Measurements from ENCODE around the gene PLA2G7.

DNA sequence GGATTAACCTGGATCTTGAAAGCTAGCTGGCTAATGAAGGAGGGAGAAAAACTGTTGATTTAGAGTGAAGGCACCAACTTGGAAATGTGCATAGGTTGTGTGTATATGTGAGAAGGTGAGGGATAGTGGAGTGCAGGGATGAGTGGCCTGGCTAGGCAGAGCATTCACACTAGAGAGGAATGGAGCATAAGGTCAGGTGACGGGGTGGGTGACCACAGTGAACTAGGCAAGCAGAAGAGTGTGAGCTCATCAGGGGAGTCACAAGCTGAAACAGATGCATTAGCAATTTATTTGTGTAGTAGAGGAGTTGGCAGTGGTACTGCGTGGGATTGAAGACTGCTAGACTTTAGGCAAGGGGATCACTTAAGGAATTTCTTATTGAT, 22.0 kb upstream of the PLA2G7 start:
- no peak for TF ChIP-seq POLR2A (IDR thresholded peaks at IDR 0.05)
- TF ChIP-seq, protein P1, sequence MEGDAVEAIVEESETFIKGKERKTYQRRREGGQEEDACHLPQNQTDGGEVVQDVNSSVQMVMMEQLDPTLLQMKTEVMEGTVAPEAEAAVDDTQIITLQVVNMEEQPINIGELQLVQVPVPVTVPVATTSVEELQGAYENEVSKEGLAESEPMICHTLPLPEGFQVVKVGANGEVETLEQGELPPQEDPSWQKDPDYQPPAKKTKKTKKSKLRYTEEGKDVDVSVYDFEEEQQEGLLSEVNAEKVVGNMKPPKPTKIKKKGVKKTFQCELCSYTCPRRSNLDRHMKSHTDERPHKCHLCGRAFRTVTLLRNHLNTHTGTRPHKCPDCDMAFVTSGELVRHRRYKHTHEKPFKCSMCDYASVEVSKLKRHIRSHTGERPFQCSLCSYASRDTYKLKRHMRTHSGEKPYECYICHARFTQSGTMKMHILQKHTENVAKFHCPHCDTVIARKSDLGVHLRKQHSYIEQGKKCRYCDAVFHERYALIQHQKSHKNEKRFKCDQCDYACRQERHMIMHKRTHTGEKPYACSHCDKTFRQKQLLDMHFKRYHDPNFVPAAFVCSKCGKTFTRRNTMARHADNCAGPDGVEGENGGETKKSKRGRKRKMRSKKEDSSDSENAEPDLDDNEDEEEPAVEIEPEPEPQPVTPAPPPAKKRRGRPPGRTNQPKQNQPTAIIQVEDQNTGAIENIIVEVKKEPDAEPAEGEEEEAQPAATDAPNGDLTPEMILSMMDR (IDR thresholded peaks at IDR 0.05), result no peak
